ENCODE measurements around the gene BPGM.

GRCh38 chr7:134703782-134704181, 57.1 kb downstream of the BPGM start:
- TF ChIP-seq YY1 (IDR thresholded peaks at IDR 0.05; ENCODE audit: extremely low read depth, insufficient replicate concordance, low read depth, low read length) (no peak), POLR2A (IDR thresholded peaks at IDR 0.05; ENCODE audit: borderline replicate concordance, extremely low read depth, insufficient read depth, insufficient read length) (no peak), CTCF (IDR thresholded peaks at IDR 0.05 in 2 of 3, conservative IDR thresholded peaks at IDR 0.05 in 1 of 3; ENCODE audit: borderline replicate concordance in 1 of 3, insufficient read depth in 1 of 3, low read depth in 2 of 3, low read length in 2 of 3) (no peak), CBX3 (IDR thresholded peaks at IDR 0.05; ENCODE audit: low read depth) (no peak), REST (IDR thresholded peaks at IDR 0.05; ENCODE audit: low read depth) (no peak)

Data from HCT116 (cell line).